GM12865 (cell line): Measurements from ENCODE around the gene PRMT9.

Experiments
- DNase-seq: peaks from one replicate; pipeline ENCODE4 v3.0.0; 2010; ENCODE audit warnings: low read depth
- H3K4me3 ChIP-seq: 2 replicates; pipeline ENCODE4 v1.5.1; 2011; ENCODE audit warnings: mild to moderate bottlenecking, low read depth, low read length, control low read depth
- CTCF ChIP-seq: IDR thresholded peaks from 2 replicates; pipeline ENCODE4 v1.5.1; 2011; ENCODE audit warnings: low read length, control low read depth, low read depth, inconsistent platforms; ENCODE audit not compliant: insufficient read depth; ENCODE audit errors: missing control alignments

PRMT9 gene

GRCh38 chr4:147638365-147638764, 45.6 kb downstream of the PRMT9 start:
- TF ChIP-seq CTCF = no peak
- H3K4me3 ChIP-seq = no peak overlapping the region
- no peak for DNase-seq

- no peak for TF ChIP-seq CTCF
Observed at GRCh38 chr4:147635348-147635747, 48.6 kb downstream of the PRMT9 start.

DNA sequence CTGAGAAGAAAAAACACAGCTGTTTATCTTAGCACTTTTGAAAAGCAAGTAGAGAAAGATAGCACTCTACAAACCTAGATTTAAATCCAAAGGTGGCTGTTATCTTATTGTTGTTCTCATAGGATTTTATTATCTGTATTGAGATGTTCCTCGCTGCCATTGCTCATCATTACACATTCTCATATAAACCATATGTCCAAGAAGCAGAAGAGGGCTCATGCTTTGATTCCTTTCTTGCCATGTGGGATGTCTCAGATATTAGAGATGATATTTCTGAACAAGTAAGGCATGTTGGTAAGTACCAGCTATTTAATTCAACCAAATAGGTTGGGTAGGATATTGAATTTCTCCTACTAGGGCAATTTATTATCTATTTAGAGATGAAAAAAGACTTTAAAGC, 50.3 kb downstream of the PRMT9 start:
- DNase-seq = no peak
- no peak overlapping the region for H3K4me3 ChIP-seq
- TF ChIP-seq CTCF = no peak

More at GRCh38 chr4:147635348-147635747, 48.6 kb downstream of the PRMT9 start:
- no peak for DNase-seq
- no peak overlapping the region for H3K4me3 ChIP-seq

- DNase-seq = no peak
- no peak for TF ChIP-seq CTCF
- H3K4me3 ChIP-seq = no peak overlapping the region
Observed at GRCh38 chr4:147633113-147633512, 50.9 kb downstream of the PRMT9 start.

GRCh38 chr4:147629783-147630730, 53.9 kb downstream of the PRMT9 start:
- no peak for DNase-seq
- TF ChIP-seq CTCF = no peak
- no peak overlapping the region for H3K4me3 ChIP-seq

DNA sequence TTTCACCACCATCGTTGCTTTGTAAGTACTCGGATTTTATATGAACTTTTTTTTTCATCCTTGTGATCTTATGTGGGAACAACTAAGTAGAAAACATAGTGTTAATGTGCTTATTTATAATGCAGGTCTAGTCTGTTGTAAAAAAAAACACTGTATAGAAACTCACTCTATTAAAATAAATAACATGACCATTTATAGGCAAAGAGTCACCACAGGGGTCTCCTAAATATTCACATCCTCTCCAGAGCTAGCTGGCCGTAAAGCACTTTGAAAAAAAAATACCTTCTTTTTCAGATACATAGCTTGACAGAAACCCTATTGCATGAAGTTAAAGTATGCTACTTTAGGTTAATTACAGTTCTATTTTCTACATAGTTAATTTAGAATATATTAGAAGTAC, 55.5 kb downstream of the PRMT9 start:
- no peak for TF ChIP-seq CTCF
- DNase-seq = no peak
- H3K4me3 ChIP-seq = no peak overlapping the region

- no peak for DNase-seq
- TF ChIP-seq CTCF = no peak
- H3K4me3 ChIP-seq = no peak overlapping the region
Observed at GRCh38 chr4:147626903-147627302, 57.1 kb downstream of the PRMT9 start.
